ENCODE measurements around the gene LCT. TPM values are rescaled to one million over a fixed set of nuclear protein-coding genes. Genes with fewer than 3 reads are reported as not detected.

The LCT gene
- total and polyA plus RNA-seq, 2 of the 13 experiments (the other 11 are each of a cell fraction or from before 2014, with no cell fraction given), result not detected

DNA sequence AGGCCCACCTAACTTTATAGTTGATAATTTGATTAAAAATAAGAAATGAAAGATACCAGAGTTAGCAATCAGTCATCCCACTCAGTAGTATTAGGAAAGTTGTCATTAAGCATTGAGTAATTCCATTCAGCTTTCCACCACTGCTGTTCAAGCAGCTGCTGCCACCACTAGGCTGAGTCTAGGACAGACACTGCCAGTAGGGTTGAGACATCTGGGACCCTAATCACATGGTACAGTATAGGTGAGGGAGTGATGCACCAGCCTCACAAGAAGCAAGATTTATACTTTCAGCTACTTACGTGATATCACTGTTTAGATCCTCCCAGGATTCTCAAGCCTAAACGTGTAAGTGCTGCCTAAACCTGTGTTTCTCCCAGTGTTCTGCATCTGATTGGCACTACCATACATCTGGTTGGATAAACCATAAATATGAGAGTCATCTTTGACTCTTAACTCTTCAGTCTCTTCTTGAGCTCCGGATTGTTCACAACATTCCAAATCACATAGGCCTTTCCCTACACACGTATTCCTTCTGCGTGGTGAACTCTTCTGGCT, 92.1 kb downstream of the LCT start (continued):
- TF ChIP-seq MIER2 (CRISPR knock-in tag; IDR thresholded peaks at IDR 0.05) (0 out of 2 replicates have a peak, but pooled peaks have one; percentile 35), NFE2L1 (CRISPR knock-in tag; IDR thresholded peaks at IDR 0.05; ENCODE audit: borderline replicate concordance) (no peak), SMAD3 (CRISPR knock-in tag; IDR thresholded peaks at IDR 0.05) (no peak), ZNF33B (CRISPR knock-in tag; IDR thresholded peaks at IDR 0.05) (no peak), POLR2A (IDR thresholded peaks at IDR 0.05; ENCODE audit: insufficient read depth in 1 of 2, low read depth in 2 of 2, low read length in 2 of 2) (peak in 1 of 2 experiments; percentile 38; a peak in 2 of 4 replicates), ZBTB8A (CRISPR knock-in tag; IDR thresholded peaks at IDR 0.05; ENCODE audit: borderline replicate concordance, low read depth) (no peak), ZNF44 (CRISPR knock-in tag; IDR thresholded peaks at IDR 0.05) (no peak), DMAP1 (CRISPR knock-in tag; IDR thresholded peaks at IDR 0.05) (no peak), FOXM1 (CRISPR knock-in tag; IDR thresholded peaks at IDR 0.05) (no peak), TGIF2 (CRISPR knock-in tag; IDR thresholded peaks at IDR 0.05) (0 out of 2 replicates have a peak, but pooled peaks have one; percentile 53), CCDC6 (CRISPR knock-in tag; IDR thresholded peaks at IDR 0.05) (no peak), ARNT2 (CRISPR knock-in tag; IDR thresholded peaks at IDR 0.05; ENCODE audit: low read depth) (no peak), CBX1 (IDR thresholded peaks at IDR 0.05; ENCODE audit: low read depth) (no peak), MIER3 (CRISPR knock-in tag; IDR thresholded peaks at IDR 0.05; ENCODE audit: borderline replicate concordance) (no peak), ZNF510 (CRISPR knock-in tag; IDR thresholded peaks at IDR 0.05; ENCODE audit: low read depth) (no peak)
- TF ChIP-seq, protein P1, sequence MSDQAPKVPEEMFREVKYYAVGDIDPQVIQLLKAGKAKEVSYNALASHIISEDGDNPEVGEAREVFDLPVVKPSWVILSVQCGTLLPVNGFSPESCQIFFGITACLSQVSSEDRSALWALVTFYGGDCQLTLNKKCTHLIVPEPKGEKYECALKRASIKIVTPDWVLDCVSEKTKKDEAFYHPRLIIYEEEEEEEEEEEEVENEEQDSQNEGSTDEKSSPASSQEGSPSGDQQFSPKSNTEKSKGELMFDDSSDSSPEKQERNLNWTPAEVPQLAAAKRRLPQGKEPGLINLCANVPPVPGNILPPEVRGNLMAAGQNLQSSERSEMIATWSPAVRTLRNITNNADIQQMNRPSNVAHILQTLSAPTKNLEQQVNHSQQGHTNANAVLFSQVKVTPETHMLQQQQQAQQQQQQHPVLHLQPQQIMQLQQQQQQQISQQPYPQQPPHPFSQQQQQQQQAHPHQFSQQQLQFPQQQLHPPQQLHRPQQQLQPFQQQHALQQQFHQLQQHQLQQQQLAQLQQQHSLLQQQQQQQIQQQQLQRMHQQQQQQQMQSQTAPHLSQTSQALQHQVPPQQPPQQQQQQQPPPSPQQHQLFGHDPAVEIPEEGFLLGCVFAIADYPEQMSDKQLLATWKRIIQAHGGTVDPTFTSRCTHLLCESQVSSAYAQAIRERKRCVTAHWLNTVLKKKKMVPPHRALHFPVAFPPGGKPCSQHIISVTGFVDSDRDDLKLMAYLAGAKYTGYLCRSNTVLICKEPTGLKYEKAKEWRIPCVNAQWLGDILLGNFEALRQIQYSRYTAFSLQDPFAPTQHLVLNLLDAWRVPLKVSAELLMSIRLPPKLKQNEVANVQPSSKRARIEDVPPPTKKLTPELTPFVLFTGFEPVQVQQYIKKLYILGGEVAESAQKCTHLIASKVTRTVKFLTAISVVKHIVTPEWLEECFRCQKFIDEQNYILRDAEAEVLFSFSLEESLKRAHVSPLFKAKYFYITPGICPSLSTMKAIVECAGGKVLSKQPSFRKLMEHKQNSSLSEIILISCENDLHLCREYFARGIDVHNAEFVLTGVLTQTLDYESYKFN (CRISPR knock-in tag; conservative IDR thresholded peaks at IDR 0.05), result no peak
- TF ChIP-seq, protein P2, sequence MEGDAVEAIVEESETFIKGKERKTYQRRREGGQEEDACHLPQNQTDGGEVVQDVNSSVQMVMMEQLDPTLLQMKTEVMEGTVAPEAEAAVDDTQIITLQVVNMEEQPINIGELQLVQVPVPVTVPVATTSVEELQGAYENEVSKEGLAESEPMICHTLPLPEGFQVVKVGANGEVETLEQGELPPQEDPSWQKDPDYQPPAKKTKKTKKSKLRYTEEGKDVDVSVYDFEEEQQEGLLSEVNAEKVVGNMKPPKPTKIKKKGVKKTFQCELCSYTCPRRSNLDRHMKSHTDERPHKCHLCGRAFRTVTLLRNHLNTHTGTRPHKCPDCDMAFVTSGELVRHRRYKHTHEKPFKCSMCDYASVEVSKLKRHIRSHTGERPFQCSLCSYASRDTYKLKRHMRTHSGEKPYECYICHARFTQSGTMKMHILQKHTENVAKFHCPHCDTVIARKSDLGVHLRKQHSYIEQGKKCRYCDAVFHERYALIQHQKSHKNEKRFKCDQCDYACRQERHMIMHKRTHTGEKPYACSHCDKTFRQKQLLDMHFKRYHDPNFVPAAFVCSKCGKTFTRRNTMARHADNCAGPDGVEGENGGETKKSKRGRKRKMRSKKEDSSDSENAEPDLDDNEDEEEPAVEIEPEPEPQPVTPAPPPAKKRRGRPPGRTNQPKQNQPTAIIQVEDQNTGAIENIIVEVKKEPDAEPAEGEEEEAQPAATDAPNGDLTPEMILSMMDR (CRISPR knock-in tag; IDR thresholded peaks at IDR 0.05), result peak; percentile 70
- TF ChIP-seq, protein P3, sequence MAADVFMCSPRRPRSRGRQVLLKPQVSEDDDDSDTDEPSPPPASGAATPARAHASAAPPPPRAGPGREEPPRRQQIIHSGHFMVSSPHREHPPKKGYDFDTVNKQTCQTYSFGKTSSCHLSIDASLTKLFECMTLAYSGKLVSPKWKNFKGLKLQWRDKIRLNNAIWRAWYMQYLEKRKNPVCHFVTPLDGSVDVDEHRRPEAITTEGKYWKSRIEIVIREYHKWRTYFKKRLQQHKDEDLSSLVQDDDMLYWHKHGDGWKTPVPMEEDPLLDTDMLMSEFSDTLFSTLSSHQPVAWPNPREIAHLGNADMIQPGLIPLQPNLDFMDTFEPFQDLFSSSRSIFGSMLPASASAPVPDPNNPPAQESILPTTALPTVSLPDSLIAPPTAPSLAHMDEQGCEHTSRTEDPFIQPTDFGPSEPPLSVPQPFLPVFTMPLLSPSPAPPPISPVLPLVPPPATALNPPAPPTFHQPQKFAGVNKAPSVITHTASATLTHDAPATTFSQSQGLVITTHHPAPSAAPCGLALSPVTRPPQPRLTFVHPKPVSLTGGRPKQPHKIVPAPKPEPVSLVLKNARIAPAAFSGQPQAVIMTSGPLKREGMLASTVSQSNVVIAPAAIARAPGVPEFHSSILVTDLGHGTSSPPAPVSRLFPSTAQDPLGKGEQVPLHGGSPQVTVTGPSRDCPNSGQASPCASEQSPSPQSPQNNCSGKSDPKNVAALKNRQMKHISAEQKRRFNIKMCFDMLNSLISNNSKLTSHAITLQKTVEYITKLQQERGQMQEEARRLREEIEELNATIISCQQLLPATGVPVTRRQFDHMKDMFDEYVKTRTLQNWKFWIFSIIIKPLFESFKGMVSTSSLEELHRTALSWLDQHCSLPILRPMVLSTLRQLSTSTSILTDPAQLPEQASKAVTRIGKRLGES (CRISPR knock-in tag; IDR thresholded peaks at IDR 0.05; ENCODE audit: borderline replicate concordance), result no peak
- TF ChIP-seq, protein P4, sequence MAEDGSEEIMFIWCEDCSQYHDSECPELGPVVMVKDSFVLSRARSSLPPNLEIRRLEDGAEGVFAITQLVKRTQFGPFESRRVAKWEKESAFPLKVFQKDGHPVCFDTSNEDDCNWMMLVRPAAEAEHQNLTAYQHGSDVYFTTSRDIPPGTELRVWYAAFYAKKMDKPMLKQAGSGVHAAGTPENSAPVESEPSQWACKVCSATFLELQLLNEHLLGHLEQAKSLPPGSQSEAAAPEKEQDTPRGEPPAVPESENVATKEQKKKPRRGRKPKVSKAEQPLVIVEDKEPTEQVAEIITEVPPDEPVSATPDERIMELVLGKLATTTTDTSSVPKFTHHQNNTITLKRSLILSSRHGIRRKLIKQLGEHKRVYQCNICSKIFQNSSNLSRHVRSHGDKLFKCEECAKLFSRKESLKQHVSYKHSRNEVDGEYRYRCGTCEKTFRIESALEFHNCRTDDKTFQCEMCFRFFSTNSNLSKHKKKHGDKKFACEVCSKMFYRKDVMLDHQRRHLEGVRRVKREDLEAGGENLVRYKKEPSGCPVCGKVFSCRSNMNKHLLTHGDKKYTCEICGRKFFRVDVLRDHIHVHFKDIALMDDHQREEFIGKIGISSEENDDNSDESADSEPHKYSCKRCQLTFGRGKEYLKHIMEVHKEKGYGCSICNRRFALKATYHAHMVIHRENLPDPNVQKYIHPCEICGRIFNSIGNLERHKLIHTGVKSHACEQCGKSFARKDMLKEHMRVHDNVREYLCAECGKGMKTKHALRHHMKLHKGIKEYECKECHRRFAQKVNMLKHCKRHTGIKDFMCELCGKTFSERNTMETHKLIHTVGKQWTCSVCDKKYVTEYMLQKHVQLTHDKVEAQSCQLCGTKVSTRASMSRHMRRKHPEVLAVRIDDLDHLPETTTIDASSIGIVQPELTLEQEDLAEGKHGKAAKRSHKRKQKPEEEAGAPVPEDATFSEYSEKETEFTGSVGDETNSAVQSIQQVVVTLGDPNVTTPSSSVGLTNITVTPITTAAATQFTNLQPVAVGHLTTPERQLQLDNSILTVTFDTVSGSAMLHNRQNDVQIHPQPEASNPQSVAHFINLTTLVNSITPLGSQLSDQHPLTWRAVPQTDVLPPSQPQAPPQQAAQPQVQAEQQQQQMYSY (CRISPR knock-in tag; IDR thresholded peaks at IDR 0.05), result no peak

Data from HepG2 (cell line).